Germinal center (tissue), 1 donor: Measurements from ENCODE around the gene GIGYF1.

ENCODE experiments used
- DNase-seq: peaks from one replicate; pipeline ENCODE4 v3.0.0; 2012; ENCODE audit warnings: mixed read lengths, low spot score

Gene GIGYF1

DNA sequence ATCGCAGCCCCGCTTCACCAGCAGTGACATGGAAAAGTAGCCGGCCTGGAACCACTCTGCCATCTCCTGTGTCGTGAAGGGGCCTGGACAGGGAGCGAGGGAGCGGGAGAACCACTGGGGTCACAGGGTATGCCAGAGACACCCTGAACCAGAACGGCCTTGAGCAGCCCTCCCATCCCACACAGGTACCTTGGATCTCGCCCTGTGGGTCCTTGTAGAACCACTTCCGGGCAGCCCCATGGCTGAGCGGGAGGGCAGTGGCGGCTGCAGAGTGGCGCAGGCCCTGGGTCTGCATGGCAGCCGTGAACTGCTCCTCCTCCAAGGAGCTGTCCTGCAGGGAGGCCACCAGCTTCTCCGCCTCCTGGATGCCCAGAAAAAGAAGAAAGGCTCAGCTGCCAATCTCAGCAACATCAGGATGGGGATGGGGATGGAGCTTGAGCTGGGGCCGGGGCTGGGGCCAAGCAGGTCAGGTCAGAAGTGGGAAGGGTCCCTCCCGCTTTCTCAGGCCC lies 9.5 kb downstream of the GIGYF1 start:
- no peak for DNase-seq

DNA sequence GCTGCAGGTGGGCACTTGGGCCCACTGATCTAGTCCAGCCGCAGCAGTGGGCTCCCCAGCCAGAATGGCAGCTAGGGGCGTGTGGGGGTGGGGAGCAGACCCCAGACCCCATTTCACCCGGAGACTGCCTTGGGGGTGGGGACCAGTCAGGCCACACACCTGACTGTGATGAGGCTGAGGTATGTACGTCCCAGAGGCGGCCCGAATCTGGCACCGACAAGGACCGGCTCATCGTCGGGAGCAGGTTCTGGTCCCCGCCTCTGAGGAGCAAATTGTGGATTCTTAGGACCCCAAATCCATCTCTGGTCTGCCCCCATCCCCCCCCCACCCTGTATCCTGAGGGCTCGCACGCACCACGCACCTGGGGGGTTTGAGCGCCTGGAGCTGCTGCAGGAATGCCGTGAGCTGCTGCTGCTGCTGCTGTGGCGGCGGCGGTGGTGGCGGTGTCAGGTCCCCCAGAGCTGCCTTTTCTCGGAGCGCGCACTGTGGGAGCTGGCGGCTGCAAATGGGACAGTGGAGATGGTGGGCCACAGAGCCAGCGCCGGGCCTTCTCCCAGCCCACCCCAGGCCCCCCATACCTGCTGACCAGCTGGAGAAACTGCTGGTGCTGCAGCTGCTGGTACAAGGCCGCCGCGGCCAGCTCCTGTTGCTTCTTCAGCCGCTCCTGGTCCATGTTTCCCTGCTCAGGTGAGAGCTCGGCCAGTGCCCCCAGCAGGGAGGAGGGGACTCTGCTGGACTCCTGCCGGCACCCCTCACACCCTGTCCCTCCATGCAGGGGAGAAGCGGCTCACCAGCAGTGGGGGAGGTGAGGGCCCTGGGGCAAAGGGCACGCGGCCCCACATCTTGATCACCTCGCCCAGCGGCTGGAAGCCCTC lies 10.2 kb downstream of the GIGYF1 start:
- DNase-seq = no peak

DNA sequence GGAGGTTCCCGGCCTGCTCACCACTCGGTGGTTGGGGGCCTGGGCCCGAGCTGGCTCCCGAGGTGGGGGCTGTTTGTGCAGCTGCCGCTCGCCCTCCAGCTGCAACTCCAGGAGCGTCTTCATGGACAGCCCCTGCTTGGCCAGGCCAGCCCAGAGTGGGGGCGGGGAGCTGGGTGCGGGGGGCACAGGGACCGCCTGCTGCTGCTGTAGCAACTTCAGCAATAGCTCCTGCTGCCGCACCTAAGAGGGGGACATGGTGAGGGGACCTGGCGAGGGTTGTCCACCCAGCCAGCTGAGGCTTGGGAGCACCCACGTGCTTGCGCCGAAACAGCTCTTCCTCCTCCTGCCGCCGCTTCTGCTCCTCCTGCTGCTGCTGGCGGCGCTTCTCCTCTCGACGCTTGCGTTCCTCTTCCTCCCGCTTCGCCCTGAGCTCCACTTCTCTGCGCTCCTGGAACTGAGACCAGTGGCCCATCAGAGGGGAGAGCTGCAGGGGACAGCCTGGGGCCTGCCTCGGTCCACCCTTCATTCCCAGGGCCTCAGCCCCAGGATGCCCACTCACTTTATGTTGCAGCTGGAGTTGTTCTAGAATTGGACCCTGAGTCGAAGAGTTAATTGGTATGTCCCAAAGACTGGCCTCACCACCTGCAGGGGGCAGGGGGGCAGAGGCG lies 10.9 kb downstream of the GIGYF1 start:
- DNase-seq = no peak

DNA sequence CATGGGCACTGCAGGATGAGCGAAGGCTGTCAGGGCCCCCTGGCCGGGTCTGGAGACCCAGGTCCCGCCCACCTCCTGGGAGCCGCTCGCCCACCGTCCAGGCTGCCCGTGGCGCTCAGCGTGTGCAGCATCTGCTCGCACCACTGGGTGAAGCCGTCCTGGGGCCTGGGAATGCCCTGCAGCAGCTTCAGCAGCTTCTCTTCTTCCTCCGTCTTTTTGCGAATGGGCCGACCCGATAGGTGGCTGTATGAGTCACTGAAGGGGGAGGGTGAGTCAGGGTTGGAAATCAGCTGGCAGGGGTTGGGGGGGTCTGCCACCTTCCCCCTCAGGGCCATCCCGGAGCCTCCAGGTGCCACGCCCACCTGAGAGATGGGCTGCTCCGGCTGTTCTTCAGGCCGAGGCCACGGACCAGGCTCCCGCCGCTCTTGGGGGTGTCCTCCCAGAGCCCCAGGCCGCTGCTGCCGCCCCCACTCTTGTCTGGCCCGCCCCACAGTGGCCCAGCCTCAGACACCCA lies 11.8 kb downstream of the GIGYF1 start:
- DNase-seq = no peak

DNA sequence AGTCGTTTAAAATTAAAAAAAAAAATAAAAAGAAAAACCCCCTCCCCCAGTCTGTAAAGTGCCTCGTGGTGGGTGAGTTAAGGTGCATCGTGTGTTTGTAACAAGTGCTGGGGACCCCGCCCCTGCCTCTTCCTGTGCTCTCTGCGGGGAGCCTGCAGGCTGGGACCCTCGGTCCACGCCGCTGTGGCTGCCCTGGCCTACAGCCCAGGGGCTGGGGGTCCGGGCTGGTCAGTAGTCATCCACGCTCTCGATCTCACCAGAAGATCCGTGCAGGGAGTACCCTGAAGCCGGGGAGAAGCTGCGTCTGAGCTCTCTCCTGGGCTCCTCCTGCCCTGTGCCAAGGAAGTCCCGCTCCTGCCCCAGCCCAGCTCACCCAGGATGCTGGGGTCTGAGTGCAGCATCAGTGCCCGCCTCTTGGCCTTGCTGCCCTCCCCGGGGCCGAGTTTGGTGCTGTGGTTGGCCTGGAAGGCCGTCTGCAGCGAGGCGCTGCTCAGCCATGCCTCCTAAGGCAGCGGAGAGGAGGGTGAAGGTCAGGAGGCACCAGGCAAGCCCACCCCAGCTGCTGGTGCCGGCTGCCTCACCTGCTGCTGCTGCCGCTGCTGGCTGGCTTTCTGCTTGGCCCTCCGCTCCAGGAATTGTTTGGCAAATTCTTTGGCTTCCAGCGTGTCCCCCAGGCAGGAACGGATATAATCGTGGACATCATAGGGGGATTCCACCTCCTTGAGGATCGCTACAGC lies 12.4 kb downstream of the GIGYF1 start:
- no peak for DNase-seq

DNA sequence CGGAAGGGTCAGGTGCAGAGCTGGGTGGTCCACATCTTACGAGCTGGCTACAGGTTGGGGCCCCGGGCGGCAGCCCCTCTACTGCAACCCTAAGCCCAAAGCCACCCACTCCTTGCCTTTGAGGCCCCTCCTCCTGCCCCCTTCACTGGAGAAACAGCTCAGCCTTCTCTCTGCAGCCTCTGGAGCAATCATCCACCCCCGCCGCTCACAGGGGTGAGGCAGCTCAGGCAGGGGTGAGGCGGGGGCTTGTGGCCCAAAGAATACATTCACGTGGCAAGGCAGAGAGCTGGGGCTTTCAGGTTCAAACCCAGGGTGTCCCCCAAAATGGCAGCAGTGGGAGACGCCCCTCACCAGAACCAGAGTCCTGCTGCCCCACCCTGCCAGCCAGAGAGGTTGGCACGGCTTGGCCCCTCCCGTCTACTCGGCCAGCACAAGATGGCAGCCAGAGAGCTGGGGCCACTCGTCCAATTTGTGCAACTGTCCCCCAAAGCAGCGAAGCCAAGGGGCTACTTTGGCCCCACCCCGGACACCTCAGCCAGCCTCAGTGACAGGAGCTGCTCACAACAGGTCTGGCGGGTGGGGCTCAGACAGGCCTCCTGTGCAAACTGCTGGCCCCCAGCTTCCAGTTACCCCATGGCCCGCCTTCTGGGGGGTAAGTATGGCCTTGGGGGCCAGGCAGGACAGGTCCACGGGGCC lies 13.3 kb downstream of the GIGYF1 start:
- DNase-seq = no peak

DNA sequence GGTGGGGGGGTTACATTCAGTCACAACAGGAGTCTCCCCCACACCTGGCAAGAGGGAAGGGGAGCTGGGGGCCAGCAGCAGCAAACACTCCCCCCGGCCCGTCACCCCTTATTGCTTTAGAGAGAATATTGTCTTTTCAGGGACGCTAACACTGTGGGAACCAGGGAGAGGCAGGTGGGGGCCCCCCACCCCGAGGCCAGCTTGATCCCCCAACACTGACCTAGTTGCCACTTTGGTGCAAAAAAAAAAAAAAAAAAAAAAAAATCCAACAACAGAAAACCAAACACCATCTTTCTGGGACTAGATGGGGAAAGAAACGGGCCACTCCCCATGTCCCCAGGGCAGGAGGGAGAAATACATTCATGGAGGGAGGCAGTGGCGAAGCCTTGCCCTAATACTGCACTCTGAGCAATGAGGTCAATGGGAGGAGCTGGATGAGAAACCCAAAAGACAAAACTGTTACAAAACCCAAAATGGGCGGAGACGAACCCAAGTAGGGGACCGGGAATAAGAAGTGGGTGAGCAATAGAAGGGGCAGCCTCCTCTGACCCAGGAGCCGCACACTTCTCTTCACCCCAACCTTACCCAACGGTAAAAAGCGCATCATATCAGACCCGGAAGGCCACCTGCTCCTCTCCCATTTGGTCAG lies 14.0 kb downstream of the GIGYF1 start:
- DNase-seq = no peak

DNA sequence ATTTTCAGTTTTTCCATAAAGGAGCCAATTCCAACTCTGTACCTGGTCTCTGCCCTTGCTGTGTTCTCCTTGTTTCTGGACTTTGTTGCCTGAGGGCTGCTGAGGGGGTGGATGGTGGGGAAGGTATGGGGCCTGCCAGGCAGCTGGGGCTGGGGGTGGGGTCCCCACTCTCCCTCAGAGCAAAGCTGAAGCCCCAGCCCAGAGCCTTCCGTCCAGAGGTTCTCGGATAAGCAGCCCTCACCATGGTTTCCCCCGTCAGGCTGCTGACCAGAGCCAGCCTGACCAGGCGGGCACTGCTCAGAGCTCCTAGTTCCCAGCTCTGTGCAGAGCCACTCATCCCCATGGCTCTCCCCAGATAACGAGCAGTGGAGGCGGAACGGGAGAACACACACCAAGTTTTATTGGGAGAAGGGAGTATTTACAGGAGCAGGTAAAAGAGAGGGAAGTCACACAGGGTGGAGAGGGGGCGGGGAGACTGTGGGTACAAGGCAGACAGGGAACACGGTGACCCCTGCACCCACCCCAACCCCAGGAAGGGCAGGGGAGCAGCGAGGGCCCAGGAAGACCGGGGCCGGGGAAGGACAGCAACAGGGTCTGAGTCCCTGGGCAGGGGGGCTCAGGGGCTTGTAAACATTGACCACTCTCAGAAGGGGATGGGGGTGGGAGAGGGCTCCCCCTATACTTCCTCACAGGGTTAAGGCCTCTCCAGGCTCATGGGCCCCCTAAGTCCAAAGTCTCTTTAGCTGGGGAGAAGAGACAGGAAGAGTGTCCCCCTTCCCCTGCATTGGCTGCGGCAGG lies 14.7 kb downstream of the GIGYF1 start:
- no peak for DNase-seq

DNA sequence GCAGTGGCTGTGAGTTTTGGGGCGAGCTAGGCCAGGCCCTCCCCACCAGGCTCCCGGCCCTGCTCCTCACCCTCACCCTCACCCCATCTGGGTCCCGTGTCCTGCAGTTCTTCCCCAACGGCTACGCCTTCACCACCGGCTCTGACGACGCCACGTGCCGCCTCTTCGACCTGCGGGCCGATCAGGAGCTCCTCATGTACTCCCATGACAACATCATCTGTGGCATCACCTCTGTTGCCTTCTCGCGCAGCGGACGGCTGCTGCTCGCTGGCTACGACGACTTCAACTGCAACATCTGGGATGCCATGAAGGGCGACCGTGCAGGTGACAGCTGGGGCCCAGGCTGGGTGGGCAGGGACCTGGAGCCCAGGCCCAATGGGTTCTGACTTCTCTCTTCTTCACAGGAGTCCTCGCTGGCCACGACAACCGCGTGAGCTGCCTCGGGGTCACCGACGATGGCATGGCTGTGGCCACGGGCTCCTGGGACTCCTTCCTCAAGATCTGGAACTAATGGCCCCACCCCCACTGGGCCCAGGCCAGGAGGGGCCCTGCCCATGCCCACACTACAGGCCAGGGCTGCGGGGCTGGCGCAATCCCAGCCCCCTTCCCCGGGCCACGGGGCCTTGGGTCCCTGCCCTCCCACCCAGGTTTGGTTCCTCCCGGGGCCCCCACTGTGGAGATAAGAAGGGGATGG lies 15.6 kb downstream of the GIGYF1 start:
- no peak for DNase-seq

DNA sequence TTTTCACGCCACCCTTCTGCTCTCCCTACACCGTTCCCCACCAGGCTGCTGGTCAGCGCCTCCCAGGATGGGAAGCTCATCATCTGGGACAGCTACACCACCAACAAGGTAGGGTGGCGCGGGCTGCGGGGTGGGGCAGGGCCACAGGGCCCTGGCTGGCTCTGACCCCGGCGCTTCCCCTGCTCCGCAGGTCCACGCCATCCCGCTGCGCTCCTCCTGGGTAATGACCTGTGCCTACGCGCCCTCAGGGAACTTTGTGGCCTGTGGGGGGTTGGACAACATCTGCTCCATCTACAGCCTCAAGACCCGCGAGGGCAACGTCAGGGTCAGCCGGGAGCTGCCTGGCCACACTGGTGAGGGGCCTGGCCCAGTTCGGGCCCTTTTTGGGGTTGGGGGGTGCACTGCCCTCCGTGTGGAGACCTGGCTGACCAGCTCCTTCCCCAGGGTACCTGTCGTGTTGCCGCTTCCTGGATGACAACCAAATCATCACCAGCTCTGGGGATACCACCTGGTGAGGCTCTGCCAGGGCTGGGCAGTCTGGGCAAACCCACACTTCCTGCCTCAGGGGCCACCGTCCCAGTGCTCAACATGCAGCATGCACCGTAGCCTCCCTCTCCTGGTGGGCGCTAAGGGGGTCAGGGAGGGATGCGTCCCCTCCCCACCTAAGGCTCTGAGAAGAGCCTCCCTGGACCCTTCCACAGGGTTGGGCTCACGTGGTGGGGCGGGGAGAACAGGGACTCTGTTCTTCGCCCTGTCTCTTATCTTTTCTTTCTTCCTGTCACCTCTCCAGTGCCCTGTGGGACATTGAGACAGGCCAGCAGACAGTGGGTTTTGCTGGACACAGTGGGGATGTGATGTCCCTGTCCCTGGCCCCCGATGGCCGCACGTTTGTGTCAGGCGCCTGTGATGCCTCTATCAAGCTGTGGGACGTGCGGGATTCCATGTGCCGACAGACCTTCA lies 16.5 kb downstream of the GIGYF1 start:
- DNase-seq = no peak

DNA sequence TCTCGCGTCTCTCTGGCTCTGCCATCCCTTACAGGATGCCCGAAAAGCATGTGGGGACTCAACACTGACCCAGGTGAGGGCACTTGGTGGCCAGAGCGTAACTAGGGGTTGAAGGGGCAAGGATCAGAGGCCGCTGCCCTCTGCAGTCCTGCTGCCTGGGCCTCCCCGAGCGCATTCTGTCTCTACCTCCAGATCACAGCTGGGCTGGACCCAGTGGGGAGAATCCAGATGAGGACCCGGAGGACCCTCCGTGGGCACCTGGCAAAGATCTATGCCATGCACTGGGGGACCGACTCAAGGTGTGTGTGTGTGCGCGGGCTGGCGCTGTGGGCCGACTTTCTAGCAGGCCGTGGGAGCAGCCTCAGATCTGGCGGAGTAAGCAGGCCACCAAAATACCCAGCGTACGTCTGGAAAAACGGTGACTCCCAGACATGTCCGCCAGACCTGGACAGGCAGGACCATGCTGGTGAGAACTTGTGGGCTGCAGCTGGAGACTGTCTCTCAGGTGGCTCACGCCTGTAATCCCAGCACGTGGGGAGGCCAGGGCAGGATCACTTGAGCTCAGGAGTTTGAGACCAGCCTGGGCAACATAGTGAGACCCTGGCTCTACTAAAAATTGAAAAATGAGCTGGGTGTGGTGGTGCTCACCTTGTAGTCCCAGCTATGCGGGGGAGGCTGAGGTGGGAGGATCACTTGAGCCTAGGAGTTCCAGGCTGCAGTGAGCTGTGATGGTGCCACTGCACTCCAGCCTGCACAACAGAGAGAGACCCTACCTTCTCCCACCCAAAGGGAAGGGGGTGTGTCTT lies 17.3 kb downstream of the GIGYF1 start:
- DNase-seq = no peak

DNA sequence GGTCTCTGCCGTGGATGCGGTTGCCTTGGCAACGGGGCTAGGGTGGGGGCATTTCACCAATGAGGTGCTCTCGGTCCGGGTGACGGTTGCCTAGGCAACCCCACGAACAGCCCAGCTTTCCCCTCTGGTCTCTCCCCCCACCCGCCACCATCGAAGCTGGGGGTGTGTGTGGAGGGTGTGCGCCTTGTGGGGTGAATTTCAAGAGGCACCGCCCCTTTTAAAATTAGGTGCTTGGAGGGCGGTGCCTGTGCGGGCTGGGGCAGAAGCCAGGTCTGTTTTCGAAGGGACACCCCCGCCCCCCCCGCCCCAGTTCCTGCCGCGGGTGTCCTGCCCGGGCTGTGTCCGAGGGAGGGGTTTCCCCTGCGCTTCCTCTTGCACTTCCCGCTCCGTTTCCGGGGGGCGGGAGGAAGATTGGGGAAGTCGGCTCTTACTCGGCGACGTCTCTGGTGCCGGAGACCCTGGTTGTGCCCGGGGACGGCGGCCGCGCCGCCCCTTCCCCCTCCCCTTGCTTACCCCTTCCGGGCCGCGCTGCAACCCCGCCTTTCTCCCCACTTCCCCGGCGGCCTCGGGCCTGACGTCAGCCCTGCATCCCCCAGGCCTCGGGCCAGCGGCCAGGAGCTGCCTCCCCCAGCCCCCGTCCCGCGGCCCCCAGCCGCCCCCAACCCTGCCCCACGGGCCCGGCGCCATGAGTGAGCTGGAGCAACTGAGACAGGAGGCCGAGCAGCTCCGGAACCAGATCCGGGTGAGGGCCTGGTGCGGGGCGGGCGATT lies 18.3 kb downstream of the GIGYF1 start:
- DNase-seq = peak; percentile 86

DNA sequence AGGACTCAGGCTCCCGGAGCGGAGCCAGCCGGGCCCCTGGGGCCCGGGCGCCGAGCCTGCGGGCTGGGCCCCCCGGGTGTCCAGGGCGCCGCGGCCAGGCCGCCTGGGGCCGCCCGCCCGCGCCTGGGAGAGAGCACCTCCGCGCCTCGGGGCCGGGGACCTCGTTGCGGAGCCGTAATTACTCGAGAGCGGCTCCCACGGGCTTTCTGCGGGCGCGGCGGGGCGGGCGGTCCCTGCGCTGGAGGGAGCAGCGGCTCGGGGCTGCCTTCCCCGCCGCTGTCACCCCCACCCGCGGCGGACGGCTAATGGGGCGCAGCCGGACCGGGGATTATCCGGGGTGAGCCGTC lies 19.0 kb downstream of the GIGYF1 start:
- peak; percentile 47 for DNase-seq

DNA sequence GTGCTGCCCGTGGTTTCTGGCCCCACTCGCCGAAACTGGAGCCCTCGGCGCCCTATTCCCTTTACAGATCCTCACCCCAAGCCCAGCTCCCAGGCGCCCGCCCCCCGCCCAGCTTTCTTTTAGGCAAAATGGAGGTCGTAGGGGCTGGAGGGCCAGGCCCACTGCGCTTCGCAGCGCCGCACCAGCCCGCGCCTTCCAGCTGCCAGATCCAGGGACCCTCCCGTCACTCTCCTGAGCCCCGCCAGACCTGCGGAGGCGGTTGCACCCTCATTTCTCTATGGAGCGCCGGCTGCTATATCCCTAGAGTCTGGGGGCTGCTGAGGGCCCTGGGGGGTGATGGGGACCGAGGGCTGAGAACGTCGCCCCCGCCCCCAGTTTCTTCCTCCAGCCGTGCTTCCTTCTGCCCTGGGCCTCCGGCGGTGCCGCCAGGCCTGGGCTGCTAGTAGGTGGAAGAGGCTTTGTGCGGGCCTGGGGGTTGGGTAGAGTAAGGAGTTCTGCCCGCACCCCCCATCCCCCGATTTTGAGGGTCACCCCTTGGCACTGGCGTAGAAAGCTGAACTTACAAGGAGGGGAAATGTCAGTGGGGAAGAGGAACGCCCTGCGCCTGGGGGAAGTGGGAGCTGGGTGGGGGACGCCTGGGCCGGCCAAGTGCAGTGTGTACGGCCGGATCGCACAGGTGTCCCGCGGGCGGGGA lies 19.5 kb downstream of the GIGYF1 start:
- DNase-seq = no peak

DNA sequence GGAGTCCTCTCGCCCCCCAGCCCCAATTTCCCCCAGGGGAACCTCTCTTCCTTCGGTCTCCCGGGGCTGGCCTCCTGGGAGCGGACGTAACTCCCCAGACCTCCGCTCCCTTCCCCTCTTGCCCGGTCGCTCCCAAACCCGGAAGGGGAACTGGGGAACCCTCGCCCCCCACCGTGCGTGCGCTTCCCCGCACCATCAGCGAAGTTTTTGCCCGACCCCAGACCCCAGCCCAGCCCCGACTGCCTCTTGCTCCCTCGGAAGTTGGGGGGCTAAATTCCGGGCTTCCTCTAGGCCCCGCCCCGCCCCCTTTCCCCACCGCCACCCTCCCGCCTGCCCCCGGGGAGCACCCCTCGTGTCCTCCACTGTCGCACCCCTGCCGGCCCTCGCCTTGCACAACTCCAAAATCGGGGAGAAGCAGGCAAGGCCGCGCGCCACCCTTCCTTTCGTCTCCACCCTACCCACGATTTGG lies 20.1 kb downstream of the GIGYF1 start:
- peak; percentile 40 for DNase-seq

DNA sequence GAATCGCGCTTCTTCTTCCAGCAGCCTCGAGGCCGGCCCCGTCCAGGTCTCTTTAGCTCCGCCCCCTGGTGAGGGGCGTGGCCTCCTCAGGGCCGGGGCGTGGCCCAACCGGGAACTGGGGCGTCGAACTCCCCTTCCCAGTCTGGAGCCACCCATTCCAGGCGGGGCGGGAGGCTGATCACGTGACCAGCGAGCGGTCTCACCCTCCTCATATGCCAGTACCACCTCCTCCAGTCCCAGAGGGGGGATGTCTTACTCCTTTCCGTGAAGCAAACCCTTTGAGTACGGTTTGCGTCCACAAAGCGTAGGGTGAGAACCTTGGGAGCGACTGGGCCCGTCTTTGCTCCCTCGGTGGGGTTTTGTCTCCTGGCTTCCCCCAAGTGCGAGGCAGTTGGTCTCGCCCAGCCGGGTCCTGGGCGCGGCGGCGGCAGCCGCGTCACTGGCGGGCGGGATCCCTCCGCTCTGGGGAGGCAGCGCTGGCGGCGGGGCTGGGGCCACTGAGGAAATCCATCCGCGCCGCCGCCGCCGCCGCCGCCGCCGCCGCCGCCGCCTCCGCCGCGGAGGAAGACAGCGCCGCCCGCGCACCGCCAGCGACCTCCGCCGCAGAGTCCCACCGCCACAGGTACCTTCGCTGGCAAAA lies 20.6 kb downstream of the GIGYF1 start, which contains the start of gene GNB2:
TSS of gene GNB2 (plus strand) at position 439 of the 640 bp plus-strand sequence. CDS start 2,526 bp downstream, outside the sequence.
- peak; percentile 94 for DNase-seq
